Measurements from ENCODE around the gene LIPT1.

The LIPT1 gene

GRCh38 chr2:99201959-99202678 lies 47.4 kb downstream of the LIPT1 start:
- no peaks in the 10 kb centered on the region for H3K27me3 ChIP-seq (ENCODE audit: insufficient read depth, low read length)
- H3K79me2 ChIP-seq (ENCODE audit: control insufficient read depth, insufficient read depth, low read length, unreplicated experiment): no peaks in the 10 kb centered on the region
- no peak overlapping the region for H3K4me3 ChIP-seq (ENCODE audit: low read depth, low read length)
- no peaks in the 10 kb centered on the region for H3K4me1 ChIP-seq (ENCODE audit: control insufficient read depth, insufficient read depth, low read length, unreplicated experiment)
- no peak overlapping the region for H2AFZ ChIP-seq (ENCODE audit: low read length, unreplicated experiment)
- H3K27ac ChIP-seq (ENCODE audit: low read depth, low read length): no peak overlapping the region
- 0 out of 2 replicates have a peak, but pooled peaks cover 6% of the 10 kb centered on the region for H3K36me3 ChIP-seq (ENCODE audit: insufficient read depth, low read length)

GRCh38 chr2:99205491-99205890 lies 50.7 kb downstream of the LIPT1 start:
- Histone ChIP-seq H2AFZ (ENCODE audit: low read length, unreplicated experiment) (no peak overlapping the region), H3K36me3 (ENCODE audit: insufficient read depth, low read length) (peaks cover 9% of the 10 kb centered on the region; the same call in 1 of the 2 replicates), H3K79me2 (ENCODE audit: control insufficient read depth, insufficient read depth, low read length, unreplicated experiment) (no peaks in the 10 kb centered on the region), H3K27ac (ENCODE audit: low read depth, low read length) (no peak overlapping the region), H3K4me3 (ENCODE audit: low read depth, low read length) (no peak overlapping the region), H3K4me1 (ENCODE audit: control insufficient read depth, insufficient read depth, low read length, unreplicated experiment) (no peaks in the 10 kb centered on the region), H3K27me3 (ENCODE audit: insufficient read depth, low read length) (no peaks in the 10 kb centered on the region)
